Measurements from ENCODE around the gene PHETA1. TPM values are rescaled to one million over a fixed set of nuclear protein-coding genes. Genes with fewer than 3 reads are reported as not detected.

Gene PHETA1
- total and polyA plus RNA-seq, 2 of the 13 experiments (the other 11 are each of a cell fraction or from before 2014, with no cell fraction given), result 11.3 to 20.8 TPM

- peak; percentile 59 for TF ChIP-seq HNRNPLL (IDR thresholded peaks at IDR 0.05; ENCODE audit: low read depth, low read length, poor library complexity, severe bottlenecking)
- peak; percentile 48; the same call in 1 of the 2 replicates for TF ChIP-seq MEIS2 (CRISPR knock-in tag; IDR thresholded peaks at IDR 0.05)
- TF ChIP-seq ZNF12 (CRISPR knock-in tag; IDR thresholded peaks at IDR 0.05), result peak; percentile 85
- peak; percentile 83; the same call in 1 of the 2 replicates for TF ChIP-seq ZMYM2 (CRISPR knock-in tag; IDR thresholded peaks at IDR 0.05)
- no peak for TF ChIP-seq SCMH1 (CRISPR knock-in tag; IDR thresholded peaks at IDR 0.05; ENCODE audit: borderline replicate concordance)
- peak; percentile 67; the same call in 1 of the 2 replicates for TF ChIP-seq MYC (CRISPR knock-in tag; IDR thresholded peaks at IDR 0.05; ENCODE audit: borderline replicate concordance)
- 0 out of 2 replicates have a peak, but pooled peaks have one; percentile 15 for TF ChIP-seq E2F1 (CRISPR knock-in tag; IDR thresholded peaks at IDR 0.05)
- peak; percentile 66 to 84; a peak in 3 of 4 replicates for TF ChIP-seq HMGXB4 (CRISPR knock-in tag; IDR thresholded peaks at IDR 0.05; ENCODE audit: borderline replicate concordance in 1 of 2, low read depth in 1 of 2)
- 0 out of 2 replicates have a peak, but pooled peaks have one; percentile 39 for TF ChIP-seq ZBTB20 (CRISPR knock-in tag; IDR thresholded peaks at IDR 0.05; ENCODE audit: borderline replicate concordance, low read depth)
- TF ChIP-seq FLYWCH1 (CRISPR knock-in tag; IDR thresholded peaks at IDR 0.05), result no peak
- TF ChIP-seq ZNF740 (CRISPR knock-in tag; IDR thresholded peaks at IDR 0.05), result no peak
- no peak for TF ChIP-seq PREB (CRISPR knock-in tag; IDR thresholded peaks at IDR 0.05)
- TF ChIP-seq KLF12 (CRISPR knock-in tag; IDR thresholded peaks at IDR 0.05; ENCODE audit: borderline replicate concordance), result peak; percentile 57; the same call in 1 of the 2 replicates
- TF ChIP-seq PRMT3 (CRISPR knock-in tag; IDR thresholded peaks at IDR 0.05; ENCODE audit: borderline replicate concordance, low read depth), result no peak
- 0 out of 2 replicates have a peak, but pooled peaks have one; percentile 44 for TF ChIP-seq ZBTB7A (CRISPR knock-in tag; IDR thresholded peaks at IDR 0.05)
- TF ChIP-seq POLR2A (IDR thresholded peaks at IDR 0.05; ENCODE audit: insufficient read depth in 1 of 2, low read depth in 2 of 2, low read length in 2 of 2), result peak; percentile 52 to 78
- TF ChIP-seq ZNF354B (CRISPR knock-in tag; IDR thresholded peaks at IDR 0.05), result no peak
- peak; percentile 60; the same call in 1 of the 2 replicates for TF ChIP-seq CREBL2 (CRISPR knock-in tag; IDR thresholded peaks at IDR 0.05; ENCODE audit: borderline replicate concordance)
- no peak for TF ChIP-seq EHMT2 (IDR thresholded peaks at IDR 0.05; ENCODE audit: borderline replicate concordance, low read depth, low read length)
- 0 out of 2 replicates have a peak, but pooled peaks have one; percentile 25 for TF ChIP-seq GFI1 (CRISPR knock-in tag; IDR thresholded peaks at IDR 0.05; ENCODE audit: borderline replicate concordance)
- TF ChIP-seq ZNF414 (CRISPR knock-in tag; IDR thresholded peaks at IDR 0.05), result 0 out of 2 replicates have a peak, but pooled peaks have one; percentile 76
- TF ChIP-seq FOXA3 (CRISPR knock-in tag; IDR thresholded peaks at IDR 0.05), result peak; percentile 60
- peak; percentile 63 for TF ChIP-seq HDAC2 (CRISPR knock-in tag; IDR thresholded peaks at IDR 0.05)
- no peak for TF ChIP-seq ZNF883 (CRISPR knock-in tag; IDR thresholded peaks at IDR 0.05; ENCODE audit: not compliant biosample characterization)
These were observed 36.4 kb upstream of the PHETA1 start (continued) for GRCh38 chr12:111405149-111405858.
